Measurements from ENCODE around the gene ZFHX2.
A peak's percentile ranks its signal among the peaks of the same experiment; 100 is the strongest.

ZFHX2 gene

GRCh38 chr14:23566112-23566777 is 14.7 kb upstream of the ZFHX2 start:
- no peak for TF ChIP-seq CTCF (IDR thresholded peaks at IDR 0.05; ENCODE audit: low read depth, low read length)
- DNase-seq (ENCODE audit: extremely low read depth, low read depth), result no peak

- no peak for TF ChIP-seq CTCF (IDR thresholded peaks at IDR 0.05; ENCODE audit: low read depth, low read length)
- no peak for DNase-seq (ENCODE audit: extremely low read depth, low read depth)
These were observed 14.1 kb upstream of the ZFHX2 start for GRCh38 chr14:23565626-23566025.

GRCh38 chr14:23564876-23565275 is 13.3 kb upstream of the ZFHX2 start:
- no peak for TF ChIP-seq CTCF (IDR thresholded peaks at IDR 0.05; ENCODE audit: low read depth, low read length)
- DNase-seq (ENCODE audit: extremely low read depth, low read depth), result no peak

- TF ChIP-seq CTCF (IDR thresholded peaks at IDR 0.05; ENCODE audit: low read depth, low read length), result no peak
- DNase-seq (ENCODE audit: extremely low read depth, low read depth), result no peak
These were observed 12.7 kb upstream of the ZFHX2 start for GRCh38 chr14:23564181-23564812.

- TF ChIP-seq CTCF (IDR thresholded peaks at IDR 0.05; ENCODE audit: low read depth, low read length), result no peak
- DNase-seq (ENCODE audit: extremely low read depth, low read depth), result no peak
These were observed 12.1 kb upstream of the ZFHX2 start for GRCh38 chr14:23563473-23564180.

GRCh38 chr14:23562822-23563472 is 11.4 kb upstream of the ZFHX2 start:
- peak; percentile 93 for TF ChIP-seq CTCF (IDR thresholded peaks at IDR 0.05; ENCODE audit: low read depth, low read length)
- no peak for DNase-seq (ENCODE audit: extremely low read depth, low read depth)

Measured in AG09319 (cell line).